ENCODE results near the gene ST6GALNAC1.

ST6GALNAC1 gene

GRCh38 chr17:76645481-76645880, 1.9 kb upstream of the ST6GALNAC1 start:
- H3K36me3 ChIP-seq (replicated peaks in 1 of 2; ENCODE audit: control insufficient read depth in 2 of 2, insufficient read depth in 2 of 2, low read length in 2 of 2), result no peaks in the 10 kb centered on the region
- H2BK5ac ChIP-seq (ENCODE audit: low read length), result no peak overlapping the region
- peaks cover 0 to 3% (median 3%) of the 10 kb centered on the region in 3 experiments for H3K27me3 ChIP-seq (ENCODE audit: control insufficient read depth in 3 of 3, insufficient read depth in 3 of 3, low read depth in 1 of 3, low read length in 3 of 3)
- H3K4me2 ChIP-seq (ENCODE audit: insufficient read depth, low read length, poor library complexity, severe bottlenecking), result no peak overlapping the region
- no peak overlapping the region for H3K4ac ChIP-seq (ENCODE audit: low read length)
- peaks cover 2 to 4% of the 10 kb centered on the region in 2 donors for H3K4me1 ChIP-seq (ENCODE audit: control insufficient read depth in 2 of 2, insufficient read depth in 1 of 2, low read depth in 1 of 2, low read length in 2 of 2)
- no peak overlapping the region for H2AFZ ChIP-seq (ENCODE audit: low read length)
- H3K23ac ChIP-seq (ENCODE audit: low read depth, low read length, poor library complexity), result no peak overlapping the region
- H4K8ac ChIP-seq (ENCODE audit: low read depth, low read length), result no peak overlapping the region
- H4K91ac ChIP-seq (ENCODE audit: low read depth, low read length, poor library complexity), result no peak overlapping the region
- H3K4me3 ChIP-seq (ENCODE audit: low read length in 2 of 2), result no peak overlapping the region
- H2AK5ac ChIP-seq (ENCODE audit: low read depth, low read length), result no peak overlapping the region
- no peak overlapping the region for H2BK15ac ChIP-seq (ENCODE audit: low read length)
- H3K18ac ChIP-seq (ENCODE audit: low read length), result peak overlapping the region; percentile 11
- no peak overlapping the region for H3K9ac ChIP-seq (ENCODE audit: low read depth, low read length, poor library complexity)
- no peak overlapping the region for H2BK120ac ChIP-seq (ENCODE audit: low read depth, low read length)
- no CpG with 5 or more reads among the region's 5 CpGs for WGBS, 2 donors (ENCODE audit: extremely low coverage in 2 of 2, insufficient read length in 2 of 2, insufficient replicate concordance in 1 of 2)
- H3K14ac ChIP-seq (ENCODE audit: low read length), result no peak overlapping the region
- peaks cover 0 to 9% of the 10 kb centered on the region in 2 donors for H3K9me3 ChIP-seq (replicated peaks in 1 of 2; ENCODE audit: control insufficient read depth in 2 of 2, insufficient read depth in 1 of 2, low read depth in 1 of 2, low read length in 2 of 2)
- no peak overlapping the region for H2BK12ac ChIP-seq (ENCODE audit: low read length)
- H3K27ac ChIP-seq (replicated peaks; ENCODE audit: low read length), result no peak overlapping the region
- H3K79me1 ChIP-seq (ENCODE audit: low read depth, low read length), result no peaks in the 10 kb centered on the region
- no peak for DNase-seq (ENCODE audit: low spot score)

GRCh38 chr17:76644995-76645394, 1.4 kb upstream of the ST6GALNAC1 start:
- Histone ChIP-seq H3K27me3 (ENCODE audit: control insufficient read depth in 3 of 3, insufficient read depth in 3 of 3, low read depth in 1 of 3, low read length in 3 of 3) (peaks cover 0 to 3% (median 3%) of the 10 kb centered on the region in 3 experiments), H2AK5ac (ENCODE audit: low read depth, low read length) (no peak overlapping the region), H4K8ac (ENCODE audit: low read depth, low read length) (no peak overlapping the region), H3K18ac (ENCODE audit: low read length) (no peak overlapping the region), H3K4ac (ENCODE audit: low read length) (no peak overlapping the region), H3K79me1 (ENCODE audit: low read depth, low read length) (no peaks in the 10 kb centered on the region), H3K9me3 (replicated peaks in 1 of 2; ENCODE audit: control insufficient read depth in 2 of 2, insufficient read depth in 1 of 2, low read depth in 1 of 2, low read length in 2 of 2) (peaks cover 0 to 9% of the 10 kb centered on the region in 2 donors), H3K23ac (ENCODE audit: low read depth, low read length, poor library complexity) (no peak overlapping the region), H2BK15ac (ENCODE audit: low read length) (no peak overlapping the region), H3K4me3 (ENCODE audit: low read length in 2 of 2) (no peak overlapping the region), H3K4me2 (ENCODE audit: insufficient read depth, low read length, poor library complexity, severe bottlenecking) (no peak overlapping the region), H2AFZ (ENCODE audit: low read length) (no peak overlapping the region), H3K4me1 (ENCODE audit: control insufficient read depth in 2 of 2, insufficient read depth in 1 of 2, low read depth in 1 of 2, low read length in 2 of 2) (peaks cover 4 to 7% of the 10 kb centered on the region in 2 donors), H3K36me3 (replicated peaks in 1 of 2; ENCODE audit: control insufficient read depth in 2 of 2, insufficient read depth in 2 of 2, low read length in 2 of 2) (no peaks in the 10 kb centered on the region), H3K14ac (ENCODE audit: low read length) (no peak overlapping the region), H2BK12ac (ENCODE audit: low read length) (no peak overlapping the region), H4K91ac (ENCODE audit: low read depth, low read length, poor library complexity) (no peak overlapping the region), H3K27ac (replicated peaks; ENCODE audit: low read length) (no peak overlapping the region), H2BK120ac (ENCODE audit: low read depth, low read length) (no peak overlapping the region), H3K9ac (ENCODE audit: low read depth, low read length, poor library complexity) (no peak overlapping the region), H2BK5ac (ENCODE audit: low read length) (no peak overlapping the region)
- no CpG with 5 or more reads among the region's 8 CpGs for WGBS, 2 donors (ENCODE audit: extremely low coverage in 2 of 2, insufficient read length in 2 of 2, insufficient replicate concordance in 1 of 2)
- DNase-seq (ENCODE audit: low spot score), result no peak

GRCh38 chr17:76642994-76643393, 563 bp downstream of the ST6GALNAC1 start:
- Histone ChIP-seq H3K23ac (ENCODE audit: low read depth, low read length, poor library complexity) (no peak overlapping the region), H3K36me3 (replicated peaks in 1 of 2; ENCODE audit: control insufficient read depth in 2 of 2, insufficient read depth in 2 of 2, low read length in 2 of 2) (no peaks in the 10 kb centered on the region)
- WGBS, 2 donors (ENCODE audit: extremely low coverage in 2 of 2, insufficient read length in 2 of 2, insufficient replicate concordance in 1 of 2), result no CpG with 5 or more reads among the region's 6 CpGs

GRCh38 chr17:76642032-76642561, 1.5 kb downstream of the ST6GALNAC1 start:
- H3K9ac ChIP-seq (ENCODE audit: low read depth, low read length, poor library complexity), result no peak overlapping the region
- H3K4me1 ChIP-seq (ENCODE audit: control insufficient read depth in 2 of 2, insufficient read depth in 1 of 2, low read depth in 1 of 2, low read length in 2 of 2), result peaks cover 10 to 15% of the 10 kb centered on the region in 2 donors
- no peak overlapping the region for H3K4ac ChIP-seq (ENCODE audit: low read length)
- no peak overlapping the region for H2BK5ac ChIP-seq (ENCODE audit: low read length)
- peaks cover 0 to 9% of the 10 kb centered on the region in 2 donors for H3K9me3 ChIP-seq (replicated peaks in 1 of 2; ENCODE audit: control insufficient read depth in 2 of 2, insufficient read depth in 1 of 2, low read depth in 1 of 2, low read length in 2 of 2)
- no peak for DNase-seq (ENCODE audit: low spot score)
- no peak overlapping the region for H3K4me3 ChIP-seq (ENCODE audit: low read length in 2 of 2)
- H2AK5ac ChIP-seq (ENCODE audit: low read depth, low read length), result no peak overlapping the region
- no peak overlapping the region for H3K23ac ChIP-seq (ENCODE audit: low read depth, low read length, poor library complexity)
- no peaks in the 10 kb centered on the region for H3K36me3 ChIP-seq (replicated peaks in 1 of 2; ENCODE audit: control insufficient read depth in 2 of 2, insufficient read depth in 2 of 2, low read length in 2 of 2)
- no peak overlapping the region for H3K27ac ChIP-seq (replicated peaks; ENCODE audit: low read length)
- no peak overlapping the region for H2BK12ac ChIP-seq (ENCODE audit: low read length)
- no peak overlapping the region for H4K8ac ChIP-seq (ENCODE audit: low read depth, low read length)
- no peak overlapping the region for H3K14ac ChIP-seq (ENCODE audit: low read length)
- peaks cover 0 to 3% (median 3%) of the 10 kb centered on the region in 3 experiments for H3K27me3 ChIP-seq (ENCODE audit: control insufficient read depth in 3 of 3, insufficient read depth in 3 of 3, low read depth in 1 of 3, low read length in 3 of 3)
- H2AFZ ChIP-seq (ENCODE audit: low read length), result no peak overlapping the region
- H3K18ac ChIP-seq (ENCODE audit: low read length), result no peak overlapping the region
- no peak overlapping the region for H3K4me2 ChIP-seq (ENCODE audit: insufficient read depth, low read length, poor library complexity, severe bottlenecking)
- WGBS, 2 donors (ENCODE audit: extremely low coverage in 2 of 2, insufficient read length in 2 of 2, insufficient replicate concordance in 1 of 2), result no CpG with 5 or more reads among the region's 5 CpGs
- no peaks in the 10 kb centered on the region for H3K79me1 ChIP-seq (ENCODE audit: low read depth, low read length)
- no peak overlapping the region for H2BK15ac ChIP-seq (ENCODE audit: low read length)
- H2BK120ac ChIP-seq (ENCODE audit: low read depth, low read length), result no peak overlapping the region
- H4K91ac ChIP-seq (ENCODE audit: low read depth, low read length, poor library complexity), result no peak overlapping the region

More at GRCh38 chr17:76642994-76643393, 563 bp downstream of the ST6GALNAC1 start:
- peaks cover 6 to 7% of the 10 kb centered on the region in 2 donors for H3K4me1 ChIP-seq (ENCODE audit: control insufficient read depth in 2 of 2, insufficient read depth in 1 of 2, low read depth in 1 of 2, low read length in 2 of 2)
- no peak overlapping the region for H3K4me2 ChIP-seq (ENCODE audit: insufficient read depth, low read length, poor library complexity, severe bottlenecking)
- peaks cover 0 to 9% of the 10 kb centered on the region in 2 donors for H3K9me3 ChIP-seq (replicated peaks in 1 of 2; ENCODE audit: control insufficient read depth in 2 of 2, insufficient read depth in 1 of 2, low read depth in 1 of 2, low read length in 2 of 2)
- H3K4me3 ChIP-seq (ENCODE audit: low read length in 2 of 2), result no peak overlapping the region
- H2BK12ac ChIP-seq (ENCODE audit: low read length), result no peak overlapping the region
- H2AFZ ChIP-seq (ENCODE audit: low read length), result peak overlapping the region; percentile 36
- H4K8ac ChIP-seq (ENCODE audit: low read depth, low read length), result no peak overlapping the region
- peak overlapping the region; percentile 47 for H3K9ac ChIP-seq (ENCODE audit: low read depth, low read length, poor library complexity)
- H2BK5ac ChIP-seq (ENCODE audit: low read length), result no peak overlapping the region
- H2BK15ac ChIP-seq (ENCODE audit: low read length), result no peak overlapping the region
- H3K4ac ChIP-seq (ENCODE audit: low read length), result no peak overlapping the region
- H3K79me1 ChIP-seq (ENCODE audit: low read depth, low read length), result no peaks in the 10 kb centered on the region
- no peak overlapping the region for H3K18ac ChIP-seq (ENCODE audit: low read length)
- H4K91ac ChIP-seq (ENCODE audit: low read depth, low read length, poor library complexity), result no peak overlapping the region
- H3K14ac ChIP-seq (ENCODE audit: low read length), result no peak overlapping the region
- H3K27me3 ChIP-seq (ENCODE audit: control insufficient read depth in 3 of 3, insufficient read depth in 3 of 3, low read depth in 1 of 3, low read length in 3 of 3), result peaks cover 0 to 3% (median 3%) of the 10 kb centered on the region in 3 experiments
- H2AK5ac ChIP-seq (ENCODE audit: low read depth, low read length), result no peak overlapping the region
- no peak overlapping the region for H3K27ac ChIP-seq (replicated peaks; ENCODE audit: low read length)
- no peak for DNase-seq (ENCODE audit: low spot score)
- no peak overlapping the region for H2BK120ac ChIP-seq (ENCODE audit: low read depth, low read length)

Data from neuronal stem cell (in vitro differentiated cells).